GM18907 (cell line): ENCODE measurements around the gene ZBTB40.

Experiments
- ATAC-seq: cut with Tn5 transposase; IDR thresholded peaks from one replicate; pipeline ENCODE4 v1.9.1; 2021; ENCODE audit warnings: mild to moderate bottlenecking, moderate library complexity; ENCODE audit not compliant: unreplicated experiment

The ZBTB40 gene

DNA sequence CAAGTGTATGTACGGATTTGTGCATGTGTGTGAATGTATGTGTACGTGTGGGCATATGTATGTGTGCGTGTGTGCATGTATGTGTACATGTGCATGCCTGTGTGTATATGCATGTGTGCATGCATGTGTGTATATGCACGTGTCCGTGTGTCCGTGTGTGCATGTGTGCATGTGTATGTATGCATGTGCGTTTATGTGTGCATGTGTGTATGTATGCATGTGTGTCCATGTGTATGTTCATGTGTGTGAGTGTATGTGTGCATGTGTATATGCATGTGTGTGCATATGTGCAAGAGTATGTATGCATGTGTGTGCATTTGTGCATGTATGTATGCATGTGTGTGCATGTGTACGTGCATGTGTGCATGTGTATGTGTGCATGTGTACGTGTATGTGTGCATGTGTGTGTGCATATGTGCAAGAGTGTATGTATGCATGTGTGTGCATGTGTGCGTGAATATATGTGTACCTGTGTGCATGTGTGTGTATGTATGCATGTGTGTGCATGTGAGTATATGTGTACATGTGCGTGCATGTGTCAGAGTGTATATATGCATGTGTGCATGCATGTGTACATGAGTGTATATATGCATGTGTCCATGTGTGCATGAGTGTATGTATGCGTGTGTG is 127.2 kb downstream of the ZBTB40 start:
- no peak for ATAC-seq

DNA sequence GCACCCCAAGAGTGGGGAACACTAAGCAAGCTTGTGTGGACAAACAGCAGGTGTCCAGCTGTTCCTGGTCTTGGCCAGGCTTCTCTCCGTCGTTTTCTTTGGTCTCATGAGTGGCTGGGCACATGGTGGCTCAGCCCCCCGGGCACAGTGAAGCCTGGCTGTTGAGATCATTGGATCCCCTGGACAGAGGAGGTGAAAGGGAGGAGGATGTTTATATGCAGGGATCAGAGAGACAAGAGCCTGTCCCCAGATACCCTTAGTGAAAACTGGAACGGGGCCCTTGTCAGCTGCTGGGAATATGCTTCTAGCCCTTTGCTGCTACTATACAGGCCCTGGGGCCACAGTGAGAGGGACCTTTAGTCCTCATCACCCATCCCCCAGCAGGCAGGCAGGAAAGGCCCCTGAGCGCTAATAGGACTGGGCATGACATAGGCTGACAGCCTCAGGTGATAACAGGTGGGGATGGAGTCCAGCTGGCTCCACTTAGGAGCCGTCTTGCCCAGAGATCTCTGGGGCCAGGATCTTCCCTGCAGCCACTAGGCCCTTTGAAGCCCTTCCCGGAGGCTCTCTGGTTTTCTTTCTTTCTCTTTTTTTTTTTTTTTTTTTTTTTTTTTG is 128.0 kb downstream of the ZBTB40 start:
- ATAC-seq, result no peak
